GM20431 (cell line): ENCODE measurements around the gene STK32A.

Experiments
- in situ Hi-C: fragments of 300-500 bp; cut with MseI, MboI; formaldehyde crosslinking; loops from one replicate; pipeline ENCODE4 v1.15.0; 2020; ENCODE audit warnings: low sequenced_read_pairs; ENCODE audit not compliant: unreplicated experiment

The STK32A gene

DNA sequence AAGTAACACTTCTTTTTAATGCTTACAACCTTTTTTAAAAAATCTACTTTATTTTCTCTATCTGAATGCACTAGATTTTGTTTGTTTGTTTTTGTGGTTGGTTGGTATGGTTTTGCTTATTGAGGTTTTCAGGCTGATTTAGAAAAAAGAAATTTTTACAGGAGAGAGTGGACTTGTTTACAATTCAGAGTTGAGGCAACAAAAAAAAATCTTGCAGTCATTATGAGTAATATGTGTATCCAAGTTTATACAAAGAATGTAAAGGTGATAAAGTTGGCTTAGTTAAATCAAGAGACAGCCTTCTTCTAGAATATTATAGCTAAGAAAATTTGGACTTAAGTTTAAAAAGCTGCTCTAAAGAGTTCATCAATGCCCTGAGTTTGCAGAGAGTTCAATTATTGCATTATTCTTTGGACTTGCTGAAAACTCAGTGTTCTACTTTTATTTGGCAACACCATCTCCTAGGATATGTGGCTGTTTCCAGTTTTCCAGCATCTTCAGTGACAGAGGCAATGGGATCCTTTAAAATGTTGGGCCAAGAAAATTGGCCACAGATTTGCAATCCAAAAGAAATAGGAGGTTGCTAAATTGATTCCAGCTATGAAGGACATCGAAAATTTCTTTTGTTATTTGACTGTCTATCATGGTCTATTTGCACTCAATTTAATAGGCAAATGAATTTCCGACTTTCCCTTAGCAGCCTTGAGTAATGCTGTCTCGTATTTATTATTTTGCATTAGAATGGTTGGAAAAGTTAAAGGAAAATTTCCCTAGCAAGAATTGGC lies 10.7 kb downstream of the STK32A start:
- in situ Hi-C loops: no loop called here

DNA sequence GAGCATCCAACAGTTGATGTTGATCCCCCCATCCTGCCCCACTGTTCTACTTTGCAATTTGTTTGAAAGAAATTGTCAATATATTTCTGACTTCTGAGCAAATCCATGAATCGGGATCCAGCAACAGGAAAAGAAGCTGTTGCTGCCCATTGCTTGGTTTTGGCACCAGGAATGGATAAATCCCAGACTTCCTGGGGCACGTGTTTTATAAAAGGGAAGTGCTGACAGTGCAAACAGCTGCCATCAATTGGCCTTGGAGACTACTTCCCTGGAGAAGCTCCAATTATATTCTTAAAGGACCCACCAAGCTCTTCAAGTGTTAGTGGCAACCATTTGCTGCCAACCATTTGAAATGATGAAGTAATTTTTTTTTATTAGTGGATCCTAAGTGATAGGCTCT lies 13.7 kb downstream of the STK32A start:
- in situ Hi-C loops: no loop called here

DNA sequence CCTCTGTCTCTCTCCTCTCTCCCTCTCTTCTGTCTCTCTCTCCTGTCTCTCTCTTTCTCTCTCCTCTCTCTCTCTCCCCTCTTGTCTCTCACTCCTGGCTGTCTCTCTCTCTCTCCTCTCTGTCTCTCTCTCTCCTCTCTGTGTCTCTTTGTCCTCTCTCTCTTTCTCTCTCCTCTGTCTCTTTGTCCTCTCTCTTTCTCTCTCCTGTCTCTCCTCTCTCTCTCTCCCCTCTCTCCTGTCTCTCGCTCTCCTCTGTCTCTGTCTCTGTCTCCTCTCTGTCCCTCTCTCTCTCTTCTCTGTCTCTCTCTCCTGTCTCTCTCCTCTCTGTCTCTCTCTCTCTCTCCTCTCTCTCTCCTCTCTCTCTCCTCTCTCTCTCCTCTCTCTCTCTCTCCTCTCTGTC lies 25.0 kb downstream of the STK32A start:
- in situ Hi-C loops: no loop called here

DNA sequence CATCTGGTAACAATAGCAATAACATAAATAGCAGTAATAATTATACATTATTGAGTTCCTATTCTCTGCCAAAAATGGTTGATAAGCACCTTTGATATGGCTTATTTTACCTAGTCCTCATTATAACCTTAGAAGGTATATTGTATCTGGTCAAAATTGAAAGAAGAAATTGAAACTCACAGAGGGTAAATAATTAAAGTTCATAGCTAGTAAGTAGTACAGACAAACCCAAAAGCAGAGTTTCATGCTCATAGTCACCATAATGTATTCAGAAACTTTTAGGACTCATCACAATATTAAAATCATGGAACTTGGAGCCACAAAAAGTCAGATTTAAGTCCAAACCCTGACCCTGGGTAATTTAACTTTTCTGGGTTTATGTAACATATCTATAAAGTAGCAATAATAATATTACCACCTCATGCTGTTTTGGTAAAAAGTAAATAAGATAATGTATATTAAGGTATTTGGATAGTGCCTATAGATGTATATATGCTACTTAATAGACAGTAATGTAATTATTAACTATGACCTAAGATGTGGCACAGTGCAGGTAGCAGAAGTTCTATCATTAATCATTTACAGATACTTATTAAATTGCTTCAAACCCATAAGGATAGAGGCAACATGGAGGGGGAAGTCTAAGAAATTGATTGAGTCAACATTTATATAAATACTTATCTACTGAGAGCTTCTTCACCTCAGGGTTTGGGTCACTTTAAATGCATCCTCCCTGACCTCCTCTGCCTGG lies 32.4 kb downstream of the STK32A start:
- in situ Hi-C loops: no loop called here

DNA sequence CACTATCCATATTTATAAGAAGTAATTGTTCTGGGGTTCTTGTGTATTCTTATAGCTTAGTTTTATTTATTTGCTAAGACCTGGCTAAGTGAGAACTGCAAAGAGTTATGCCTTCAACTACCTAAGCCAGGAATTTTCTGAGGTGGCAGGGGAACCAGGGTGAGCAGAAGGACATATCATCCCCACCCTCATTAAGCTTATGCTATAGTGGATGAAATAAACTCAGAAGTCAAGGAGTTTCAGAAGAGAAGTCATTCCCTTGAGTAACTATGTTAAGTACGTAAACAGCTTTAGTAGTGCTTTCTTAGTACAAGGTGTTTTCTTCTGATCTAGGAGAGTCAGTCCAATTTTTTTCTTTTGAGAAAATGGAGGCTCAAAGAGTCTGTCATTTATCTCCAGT lies 41.7 kb downstream of the STK32A start:
- in situ Hi-C loops: no loop called here

DNA sequence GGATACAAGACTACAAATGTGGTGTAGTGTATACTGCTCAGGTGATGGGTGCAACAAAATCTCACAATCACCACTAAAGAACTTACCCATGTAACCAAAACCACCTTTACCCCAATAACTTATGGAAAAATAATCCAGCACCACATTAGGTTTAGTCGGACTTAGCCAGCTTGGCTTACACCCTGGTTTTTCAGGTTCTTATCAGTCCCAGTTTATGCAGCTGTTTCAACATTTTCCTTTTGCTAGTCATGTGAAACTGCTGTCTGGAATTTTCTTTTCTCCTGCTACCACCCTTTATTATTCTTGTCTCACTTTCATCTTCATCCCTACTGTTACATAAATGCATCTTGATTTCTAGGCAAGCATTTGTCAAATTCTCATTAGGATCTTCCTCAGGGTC lies 51.5 kb downstream of the STK32A start:
- in situ Hi-C loops: no loop called here

DNA sequence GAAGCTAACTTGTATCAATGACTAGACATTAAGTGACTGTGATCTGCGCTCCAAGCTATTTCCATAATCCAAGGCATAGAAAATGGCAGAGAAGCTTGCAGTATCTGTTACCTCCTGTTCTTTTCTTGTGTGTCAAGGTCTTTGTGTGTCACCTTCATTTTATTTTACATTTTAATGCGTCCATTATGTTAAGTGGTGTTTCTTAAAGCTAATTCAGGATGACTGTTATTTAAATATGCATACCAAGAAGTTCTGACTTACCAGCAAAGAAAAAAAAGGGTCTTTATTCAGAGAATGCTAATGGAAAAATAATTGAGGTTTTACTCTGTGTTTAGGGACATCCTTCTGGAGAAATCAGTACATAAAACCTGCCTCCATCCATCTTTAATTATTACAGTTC lies 52.3 kb downstream of the STK32A start:
- in situ Hi-C loops: no loop called here

DNA sequence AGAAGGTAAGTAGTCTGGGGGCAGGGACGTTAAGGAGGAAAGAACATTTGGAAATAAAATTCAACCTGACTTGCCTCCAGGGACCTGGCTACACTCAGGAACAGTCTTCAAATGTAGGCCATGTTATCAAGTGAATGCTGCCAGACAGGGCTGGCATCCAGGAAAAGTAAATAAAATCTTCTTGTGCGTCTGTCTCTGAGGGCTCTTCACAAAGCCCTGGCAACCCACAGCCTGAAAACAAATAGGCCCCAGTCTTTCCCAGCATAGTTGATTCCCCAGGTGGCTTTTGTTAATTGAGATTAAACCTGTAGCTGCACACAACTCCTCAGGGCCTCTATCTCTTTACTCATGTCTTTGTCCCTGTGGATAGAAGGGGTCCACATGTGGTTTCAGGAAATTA lies 55.4 kb downstream of the STK32A start:
- in situ Hi-C loops: no loop called here

DNA sequence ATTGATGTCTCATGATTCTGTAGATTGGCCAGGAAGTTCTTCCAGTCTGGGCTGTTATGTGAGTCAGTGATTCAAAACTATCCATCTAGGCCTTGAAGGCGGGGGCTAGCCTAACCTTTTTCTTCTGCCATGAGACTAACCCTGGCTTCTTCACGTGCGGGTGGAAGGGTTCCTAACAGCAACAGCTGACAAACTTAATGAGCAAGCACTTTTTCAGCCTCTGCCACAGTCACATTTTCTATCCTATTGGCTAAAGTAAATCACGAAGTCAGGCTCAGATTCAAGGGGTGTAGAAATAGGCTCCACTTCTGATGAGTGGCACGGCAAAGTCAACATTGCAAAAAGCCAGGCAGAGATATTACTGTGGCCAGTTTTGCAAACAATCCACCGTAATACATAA lies 68.4 kb downstream of the STK32A start:
- in situ Hi-C loops: no loop called here

DNA sequence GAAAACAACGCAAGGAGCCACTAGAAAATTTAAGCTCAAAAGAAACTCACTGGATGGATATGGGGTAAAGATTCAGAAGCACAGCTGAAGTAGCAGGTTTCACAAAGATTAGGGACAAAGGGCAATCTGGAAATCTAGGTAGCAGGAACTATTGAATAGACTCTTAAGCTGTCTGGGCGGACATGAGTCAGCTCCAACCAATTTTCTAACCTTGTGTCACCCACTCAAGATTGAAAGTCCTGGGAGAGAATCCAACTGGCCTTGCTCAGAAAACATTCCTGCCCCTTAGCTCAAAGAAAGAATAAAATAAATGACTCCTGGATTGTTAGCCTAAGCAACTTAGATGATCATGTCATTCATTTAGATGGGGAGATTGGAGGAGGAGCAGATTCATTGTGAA lies 69.2 kb downstream of the STK32A start:
- in situ Hi-C loops: no loop called here

DNA sequence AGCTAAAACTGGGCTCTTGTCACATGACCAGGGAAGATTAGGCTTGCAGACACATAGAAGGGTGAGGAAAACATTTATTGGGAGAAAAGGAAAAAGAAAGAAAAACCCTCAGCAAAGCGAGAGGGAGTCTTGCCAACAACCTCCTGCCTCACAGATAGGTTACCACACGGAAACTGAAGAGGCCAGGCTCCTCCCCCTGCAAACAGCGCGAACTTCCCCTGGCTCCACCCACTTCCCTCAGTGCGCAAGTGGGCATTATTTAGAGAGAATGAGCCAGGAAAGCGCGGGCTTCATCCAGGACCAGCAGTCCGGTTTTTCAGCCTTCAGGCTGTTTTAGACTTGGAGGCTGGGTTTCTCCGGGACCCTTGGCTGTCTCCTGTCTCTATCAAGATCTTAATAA lies 70.3 kb downstream of the STK32A start:
- in situ Hi-C loops: no loop called here

DNA sequence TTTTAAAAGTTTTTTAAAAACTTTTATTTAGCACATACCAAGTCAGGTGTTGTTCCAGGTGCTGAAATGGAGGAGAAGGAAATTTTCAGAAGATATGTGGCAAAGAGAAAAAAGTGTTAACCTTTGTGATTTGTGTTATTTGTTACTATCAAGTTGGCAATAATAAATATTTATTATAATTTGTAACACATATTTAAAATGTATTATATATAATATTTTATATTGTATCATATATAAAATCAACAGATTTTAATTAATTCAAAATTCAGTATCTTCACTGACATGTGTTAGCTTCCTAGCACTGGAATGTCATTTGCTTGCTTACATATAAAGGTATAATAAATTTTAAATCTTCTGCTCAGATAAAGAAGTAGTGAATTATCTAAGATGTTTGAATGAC lies 71.5 kb downstream of the STK32A start:
- in situ Hi-C loops: no loop called here

DNA sequence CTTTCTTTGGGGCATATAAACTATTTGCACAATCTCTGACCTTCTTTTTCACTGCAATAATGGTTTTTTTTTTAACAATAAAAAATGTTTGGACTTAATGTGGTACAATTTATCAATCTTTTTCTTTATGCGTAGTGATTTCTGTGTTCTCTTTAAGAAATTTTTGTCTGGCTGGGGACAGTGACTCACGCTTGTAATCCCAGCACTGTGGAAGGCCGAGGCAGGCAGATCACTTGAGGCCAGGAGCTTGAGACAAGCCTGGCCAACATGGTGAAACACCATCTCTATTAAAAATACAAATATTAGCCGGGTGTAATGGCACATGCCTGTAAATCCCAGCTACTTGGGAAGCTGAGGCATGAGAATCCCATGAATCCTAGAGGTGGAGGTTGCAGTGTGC lies 72.3 kb downstream of the STK32A start:
- in situ Hi-C loops: no loop called here

DNA sequence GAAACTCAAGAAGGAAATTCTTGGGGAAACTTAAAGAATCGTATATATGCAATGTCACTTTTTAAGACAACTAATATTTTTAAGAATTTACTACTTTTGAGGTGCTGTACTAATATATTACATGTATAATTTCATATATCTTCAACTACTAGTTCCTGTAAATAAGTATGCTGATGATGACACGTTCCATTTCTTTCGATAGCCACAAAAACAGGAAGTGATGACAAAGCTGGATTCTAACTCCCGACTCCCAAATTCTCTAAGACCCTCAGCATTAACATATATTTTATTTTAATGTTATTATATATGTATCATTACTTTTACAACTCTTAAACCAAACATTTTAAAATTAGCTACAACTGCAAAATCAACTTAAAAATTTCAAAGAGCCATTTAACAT lies 74.8 kb downstream of the STK32A start:
- in situ Hi-C loops: no loop called here

DNA sequence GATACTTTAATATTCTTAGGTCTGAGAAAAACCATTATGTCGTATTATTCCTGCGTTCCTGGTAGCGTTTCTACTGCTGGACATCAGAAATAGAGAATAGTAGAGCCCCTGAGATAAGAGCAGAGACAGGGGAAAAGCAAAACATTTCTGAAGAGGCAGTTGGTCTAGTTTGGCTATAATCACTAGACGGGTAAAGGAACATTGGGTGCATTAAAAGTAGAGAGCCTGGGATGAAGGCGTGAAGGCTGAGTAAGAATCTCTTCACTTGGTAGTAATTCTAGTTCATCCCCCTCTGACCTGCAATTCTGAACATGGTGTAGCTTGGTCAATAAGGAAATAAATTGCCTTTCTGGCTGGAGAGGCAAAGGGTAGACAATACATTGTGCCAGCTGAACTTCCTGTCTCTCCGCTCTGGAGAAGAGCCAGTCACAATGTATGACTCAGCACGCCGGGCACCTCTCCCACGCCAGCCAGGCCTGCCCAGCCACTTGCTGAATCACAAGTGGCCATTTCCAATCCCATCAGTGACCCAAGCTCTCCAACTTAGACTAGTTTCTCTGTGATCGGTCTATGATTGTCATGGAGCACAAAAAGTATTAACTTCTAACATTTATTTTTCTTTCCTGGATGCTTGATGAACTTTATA lies 75.4 kb downstream of the STK32A start:
- in situ Hi-C loops: no loop called here

DNA sequence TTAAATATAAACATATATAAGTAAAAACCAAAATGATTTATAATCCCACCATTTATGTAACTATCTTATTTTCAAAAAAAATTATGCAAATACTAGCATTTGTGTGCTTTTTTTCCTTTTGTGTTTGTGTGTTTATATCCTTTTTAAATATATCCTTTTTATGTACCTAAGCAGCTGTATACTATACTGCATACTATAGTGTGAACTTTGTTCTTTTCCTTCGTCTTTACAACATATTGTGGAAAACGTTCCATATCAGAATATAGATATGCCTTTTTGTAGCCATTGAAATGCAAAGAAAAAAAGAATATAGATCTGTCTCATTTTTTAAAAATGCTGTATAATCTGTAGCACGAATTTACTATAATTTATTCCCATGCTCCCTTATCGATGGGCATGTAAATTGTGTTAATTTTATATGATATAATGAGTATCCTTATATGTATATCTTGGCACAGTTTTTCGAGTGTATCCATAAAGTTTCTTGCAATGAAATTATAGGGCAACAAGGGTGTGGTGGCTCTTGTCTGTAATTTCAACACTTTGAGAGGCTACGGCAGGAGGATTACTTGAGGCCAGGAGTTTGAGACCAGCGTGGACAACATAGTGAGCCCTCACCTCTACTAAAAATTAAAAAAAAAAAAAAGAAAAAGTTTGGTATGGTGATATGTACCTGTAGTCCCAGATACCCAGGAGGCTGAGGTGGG lies 83.3 kb downstream of the STK32A start:
- in situ Hi-C loops: no loop called here

DNA sequence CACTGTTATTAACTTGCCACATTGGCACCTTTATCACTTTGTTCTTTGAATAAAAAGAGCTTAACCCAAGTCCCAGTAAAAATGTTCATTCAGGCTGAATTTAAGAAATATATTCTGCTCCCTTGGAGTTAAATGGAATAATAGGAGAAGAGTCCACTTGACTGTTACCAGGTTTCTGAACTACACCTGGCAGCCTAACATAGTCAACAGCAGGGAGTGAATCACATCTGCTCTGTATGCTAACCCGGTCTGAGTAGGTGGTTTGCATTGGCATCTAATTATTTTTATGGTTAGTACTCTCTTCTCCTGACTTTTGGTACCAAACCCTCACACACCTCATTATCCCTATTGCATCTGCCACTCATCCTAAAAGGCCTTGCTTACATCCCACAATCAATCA lies 86.7 kb downstream of the STK32A start:
- in situ Hi-C loops: no loop called here

DNA sequence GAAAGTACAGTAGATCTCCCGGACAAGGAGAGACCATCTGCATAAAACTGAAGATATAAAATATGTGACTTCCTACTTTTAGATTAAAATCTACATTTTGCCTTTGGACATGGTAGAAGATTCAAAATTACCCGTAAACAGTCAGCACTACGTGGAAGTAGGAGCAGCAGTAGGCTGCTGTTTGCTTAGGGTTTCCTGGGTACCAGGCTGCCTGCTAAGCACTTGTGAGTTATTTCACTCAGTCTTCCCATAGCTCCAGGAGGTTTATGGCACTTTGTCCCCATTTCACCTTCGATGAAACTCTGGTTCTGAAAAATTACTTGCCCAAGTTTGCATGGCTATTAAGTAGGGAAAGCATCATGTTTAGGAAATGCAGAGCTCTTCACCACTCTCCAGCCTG lies 92.6 kb downstream of the STK32A start:
- in situ Hi-C loops: no loop called here

DNA sequence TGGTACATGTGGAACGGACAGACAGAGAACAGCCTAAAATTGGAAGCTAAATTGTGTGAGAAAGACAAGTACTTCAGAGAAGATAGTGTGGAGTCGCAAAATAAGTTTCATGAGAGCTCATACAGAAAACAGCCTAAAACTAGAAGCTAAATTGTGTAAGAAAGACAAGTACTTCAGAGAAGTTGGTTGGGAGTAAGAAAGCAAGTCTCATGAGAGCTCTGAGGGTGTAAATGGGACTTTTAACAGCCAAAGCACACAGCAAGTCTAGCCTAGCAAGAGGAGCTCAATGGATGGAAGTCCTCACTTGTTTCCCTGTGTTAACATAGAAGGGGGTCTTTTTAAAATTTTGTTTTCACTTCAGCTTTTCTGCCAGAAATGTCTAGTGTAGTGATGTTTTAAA lies 93.1 kb downstream of the STK32A start:
- in situ Hi-C loops: no loop called here

DNA sequence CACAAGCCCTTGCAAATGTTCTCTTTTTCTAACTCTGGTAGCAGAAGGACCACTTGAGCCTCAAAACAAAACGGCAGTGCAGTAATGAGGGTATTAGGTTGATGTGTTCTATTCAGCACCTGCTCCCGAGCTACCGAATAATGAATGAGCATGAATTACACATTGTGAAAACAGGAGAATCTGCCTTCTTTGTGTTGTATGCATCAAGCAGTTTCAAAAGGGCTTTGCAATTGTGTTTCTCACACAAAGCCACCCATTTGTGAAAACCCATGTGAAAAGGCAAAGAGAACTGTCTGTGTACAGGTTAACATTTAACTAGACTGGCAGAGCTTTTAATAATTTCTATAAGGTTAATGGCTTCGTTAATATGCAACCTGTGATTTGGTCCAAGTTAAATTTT lies 97.8 kb downstream of the STK32A start:
- in situ Hi-C loops: no loop called here

DNA sequence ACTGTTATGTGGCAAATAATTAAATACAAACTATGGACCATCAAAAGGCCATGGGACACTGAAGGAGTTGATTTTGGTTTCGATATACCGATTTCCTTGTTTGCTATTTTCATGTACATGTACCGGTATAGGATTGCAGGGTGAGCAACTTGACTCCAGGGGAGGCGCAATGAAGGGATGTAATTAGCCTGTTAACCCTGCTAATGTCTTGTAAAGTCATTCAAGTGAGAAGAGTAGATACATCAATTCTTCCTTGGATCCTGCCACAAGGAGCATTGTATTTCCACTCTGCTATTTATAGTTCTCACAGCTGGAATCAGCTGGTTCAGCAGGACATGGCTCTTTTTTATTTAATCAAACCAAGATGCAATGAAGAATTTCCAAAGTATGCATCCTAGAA lies 102.0 kb downstream of the STK32A start:
- in situ Hi-C loops: no loop called here
